Stimulated activated memory B cell treated with anti-CD40 and anti-IgM and Interleukin-4, amounts not matched to agents 10 μg/mL and 1 μg/mL and 100 μg/mL, for 72 hours (primary cell): ENCODE measurements around the gene PACSIN2.
"Not testable (repeated sequence)": the region's sequence is repeated elsewhere in the genome, so short reads cannot be mapped to it uniquely, and the experiment has no call there.

Experiments used
- ATAC-seq: fragments of 150-1000 bp; cut with Tn5 transposase; 2 replicates; pipeline ENCODE4 v1.10.0; 2021
- H3K27ac Mint-ChIP-seq: one replicate; pipeline ENCODE4 v1.8.0; 2022; ENCODE audit warnings: mild to moderate bottlenecking, mixed read lengths
- H3K27me3 Mint-ChIP-seq: one replicate; pipeline ENCODE4 v1.8.0; 2022; ENCODE audit warnings: mixed read lengths
- H3K36me3 Mint-ChIP-seq: one replicate; pipeline ENCODE4 v1.8.0; 2022; ENCODE audit warnings: mixed read lengths
- H3K4me1 Mint-ChIP-seq: one replicate; pipeline ENCODE4 v1.8.0; 2022; ENCODE audit warnings: mixed read lengths
- H3K4me3 Mint-ChIP-seq: one replicate; pipeline ENCODE4 v1.8.0; 2022; ENCODE audit warnings: mild to moderate bottlenecking, moderate library complexity, mixed read lengths
- H3K9me3 Mint-ChIP-seq: one replicate; pipeline ENCODE4 v1.8.0; 2022; ENCODE audit warnings: mixed read lengths

PACSIN2 gene

DNA sequence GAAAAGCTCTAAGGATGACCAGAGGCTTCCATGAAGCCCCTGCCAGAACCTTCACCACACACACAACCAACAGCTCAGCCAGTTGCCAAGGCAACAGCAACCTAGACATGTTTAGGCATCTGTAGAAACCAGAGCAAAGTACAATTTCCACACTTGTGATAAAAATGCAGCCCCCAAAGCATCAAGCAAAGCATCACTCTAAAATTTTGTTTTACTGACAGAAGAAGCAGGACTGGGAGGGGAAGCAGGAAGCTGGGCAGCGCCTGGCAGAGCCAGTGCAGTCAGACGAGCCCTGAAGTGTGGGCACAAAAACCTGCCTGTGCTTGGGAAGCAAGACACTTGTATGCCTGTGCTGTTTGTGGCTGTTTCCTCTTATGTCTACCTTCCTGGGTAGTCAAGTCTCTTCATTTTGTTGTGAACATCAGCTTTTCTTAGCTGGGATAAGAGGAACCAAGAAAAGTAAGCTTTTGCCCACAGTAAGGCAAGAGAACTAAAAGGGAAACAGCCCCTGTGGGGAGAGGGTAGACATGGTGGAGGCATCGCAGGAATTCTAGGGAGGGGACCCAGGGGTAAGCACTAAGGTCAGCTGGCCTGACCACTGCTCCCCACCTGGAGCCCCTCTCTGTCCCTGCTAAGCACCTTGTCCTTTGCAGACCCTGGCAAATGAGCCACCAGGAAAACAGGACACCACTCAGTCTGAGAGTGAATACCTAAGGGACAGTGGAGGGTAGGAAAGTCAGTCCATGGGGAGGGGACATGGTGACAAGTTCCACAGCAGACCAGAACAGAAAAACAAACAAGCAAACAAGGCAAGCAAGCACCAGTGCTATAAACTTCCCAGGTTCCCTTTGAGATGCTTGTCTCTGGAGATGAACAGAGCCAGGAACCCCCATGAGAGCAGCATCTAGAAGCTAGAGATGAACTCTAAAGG is 13.4 kb downstream of the PACSIN2 start:
- H3K27me3 Mint-ChIP-seq, result no peaks in the 10 kb centered on the region
- no peaks in the 10 kb centered on the region for H3K9me3 Mint-ChIP-seq
- peaks cover 6% of the 10 kb centered on the region for H3K36me3 Mint-ChIP-seq
- peak overlapping the region; percentile 7 for H3K4me3 Mint-ChIP-seq
- peak overlapping the region; percentile 84 for H3K27ac Mint-ChIP-seq
- peak; percentile 76 for ATAC-seq
- H3K4me1 Mint-ChIP-seq, result peaks cover 89% of the 10 kb centered on the region

DNA sequence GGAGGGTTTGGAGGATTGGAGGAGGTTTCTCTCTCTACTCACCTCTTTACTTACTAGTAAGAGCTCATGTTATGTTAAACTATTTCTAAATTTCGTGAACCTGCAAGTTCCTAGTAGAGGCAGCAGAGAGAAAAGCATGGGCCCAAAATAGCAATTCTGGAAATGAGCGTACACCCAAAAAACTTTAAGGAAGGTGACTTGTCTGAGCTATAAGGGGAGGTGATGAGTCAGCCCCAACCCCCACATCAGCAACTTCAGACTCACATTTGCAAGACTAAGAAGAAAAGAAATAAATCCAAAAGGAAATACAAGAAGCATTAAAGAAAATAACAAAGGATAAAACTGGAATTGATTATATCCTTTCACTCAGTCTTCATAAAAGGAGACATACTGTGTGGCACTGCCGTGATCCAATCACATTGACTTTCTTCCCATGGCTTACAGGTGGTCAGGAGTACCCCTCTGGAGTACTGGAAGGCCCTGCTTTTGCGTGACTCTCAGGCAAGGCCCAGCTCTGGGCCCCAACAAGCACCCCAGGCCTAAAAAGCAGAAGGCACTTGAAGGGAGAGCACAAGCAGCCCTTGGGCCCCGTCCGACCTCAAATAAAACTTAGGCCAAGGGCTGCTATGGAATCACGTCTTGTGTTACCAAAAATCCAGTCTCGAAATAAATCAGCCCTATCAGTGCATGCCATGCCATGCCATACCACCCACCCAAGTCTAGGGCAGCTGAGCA is 14.3 kb downstream of the PACSIN2 start:
- Mint-ChIP-seq H3K4me1 (peaks cover 88% of the 10 kb centered on the region), H3K9me3 (no peaks in the 10 kb centered on the region), H3K4me3 (peak overlapping the region; percentile 49), H3K27ac (peak overlapping the region; percentile 84), H3K27me3 (no peaks in the 10 kb centered on the region), H3K36me3 (peaks cover 6% of the 10 kb centered on the region)
- peak; percentile 54 for ATAC-seq

DNA sequence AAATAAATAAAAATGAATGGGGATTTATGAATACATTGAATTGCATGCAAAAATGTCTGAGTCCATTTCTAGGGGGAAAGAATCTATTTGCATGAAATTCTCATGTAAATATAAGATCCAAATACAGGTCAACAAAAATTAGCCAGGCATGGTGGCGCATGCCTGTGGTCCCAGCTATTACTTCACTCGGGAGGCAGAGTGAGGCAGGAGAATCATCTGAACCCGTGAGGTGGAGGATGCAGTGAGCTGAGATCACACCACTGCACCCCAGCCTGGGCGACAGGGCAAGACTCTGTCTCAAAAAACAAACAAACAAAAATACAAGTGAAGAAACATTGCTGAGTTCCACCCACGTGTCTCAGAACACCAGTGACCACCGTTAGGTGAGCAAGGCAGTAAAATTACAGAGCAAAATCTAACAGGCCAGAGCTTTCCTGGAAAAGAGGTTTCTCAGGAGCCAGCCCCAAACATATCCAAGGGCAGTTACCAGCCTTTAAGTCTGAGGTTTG is 17.3 kb downstream of the PACSIN2 start:
- no peak overlapping the region for H3K4me3 Mint-ChIP-seq
- no peak for ATAC-seq
- H3K27me3 Mint-ChIP-seq, result no peaks in the 10 kb centered on the region
- H3K9me3 Mint-ChIP-seq, result no peaks in the 10 kb centered on the region
- H3K27ac Mint-ChIP-seq, result peak overlapping the region; percentile 56
- peaks cover 7% of the 10 kb centered on the region for H3K36me3 Mint-ChIP-seq
- peaks cover 88% of the 10 kb centered on the region for H3K4me1 Mint-ChIP-seq

DNA sequence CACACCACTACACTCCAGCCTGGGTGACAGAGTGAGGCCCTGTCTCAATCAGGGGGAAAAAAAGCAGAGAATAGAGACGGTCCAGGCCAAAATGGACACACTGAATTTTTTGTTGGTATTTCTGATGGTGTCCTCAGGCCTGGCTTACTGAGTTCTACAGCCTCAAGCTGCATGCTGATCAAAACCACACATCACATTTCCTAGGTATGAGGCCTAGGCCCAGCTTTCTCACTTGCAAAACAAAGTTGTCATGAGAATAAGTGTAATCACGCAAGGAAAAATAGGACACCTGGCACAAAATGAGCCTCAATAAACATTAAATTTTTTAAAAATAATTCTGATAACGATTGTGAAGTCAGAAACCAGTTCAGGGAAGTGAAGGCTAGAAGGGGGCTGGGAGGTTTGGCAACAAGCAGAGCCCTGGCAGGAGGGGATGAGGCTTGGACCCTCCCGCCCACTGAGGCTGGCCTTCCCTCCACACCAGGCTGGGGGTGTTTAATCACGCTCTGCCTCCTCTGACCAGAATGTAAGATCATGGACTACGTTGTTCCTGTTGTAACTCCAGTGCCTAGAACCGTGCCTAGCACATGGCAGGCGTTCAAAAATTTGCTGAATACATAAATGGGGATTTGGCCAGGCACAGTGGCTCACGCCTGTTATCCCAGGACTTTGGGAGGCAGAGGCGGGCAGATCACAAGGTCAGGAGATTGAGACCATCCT is 18.1 kb downstream of the PACSIN2 start:
- Mint-ChIP-seq H3K27me3 (no peaks in the 10 kb centered on the region), H3K4me1 (peaks cover 81% of the 10 kb centered on the region), H3K9me3 (no peaks in the 10 kb centered on the region), H3K36me3 (peaks cover 7% of the 10 kb centered on the region), H3K4me3 (no peak overlapping the region), H3K27ac (no peak overlapping the region)
- ATAC-seq, result no peak

DNA sequence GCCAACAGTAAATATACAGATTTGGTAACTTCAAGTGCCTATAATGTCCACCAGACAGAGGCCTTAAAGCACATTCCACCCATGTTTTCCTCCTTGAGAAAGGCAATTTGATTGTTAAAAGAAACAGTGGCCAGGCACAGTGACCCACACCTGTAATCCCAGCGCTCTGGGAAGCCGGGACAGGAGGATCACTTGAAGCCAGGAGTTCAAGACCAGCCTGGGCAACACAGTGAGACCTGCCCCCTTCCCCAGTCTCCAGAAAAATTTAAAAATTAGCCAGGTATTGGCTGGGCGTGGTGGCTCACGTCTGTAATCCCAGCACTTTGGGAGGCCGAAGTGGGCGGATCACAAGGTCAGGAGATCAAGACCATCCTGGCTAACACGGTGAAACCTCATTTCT is 19.3 kb downstream of the PACSIN2 start:
- H3K4me3 Mint-ChIP-seq, H3K36me3 Mint-ChIP-seq, H3K27me3 Mint-ChIP-seq, H3K9me3 Mint-ChIP-seq, ATAC-seq: not testable (repeated sequence)
- Mint-ChIP-seq H3K27ac (peak overlapping the region; percentile 89), H3K4me1 (peaks cover 78% of the 10 kb centered on the region)

DNA sequence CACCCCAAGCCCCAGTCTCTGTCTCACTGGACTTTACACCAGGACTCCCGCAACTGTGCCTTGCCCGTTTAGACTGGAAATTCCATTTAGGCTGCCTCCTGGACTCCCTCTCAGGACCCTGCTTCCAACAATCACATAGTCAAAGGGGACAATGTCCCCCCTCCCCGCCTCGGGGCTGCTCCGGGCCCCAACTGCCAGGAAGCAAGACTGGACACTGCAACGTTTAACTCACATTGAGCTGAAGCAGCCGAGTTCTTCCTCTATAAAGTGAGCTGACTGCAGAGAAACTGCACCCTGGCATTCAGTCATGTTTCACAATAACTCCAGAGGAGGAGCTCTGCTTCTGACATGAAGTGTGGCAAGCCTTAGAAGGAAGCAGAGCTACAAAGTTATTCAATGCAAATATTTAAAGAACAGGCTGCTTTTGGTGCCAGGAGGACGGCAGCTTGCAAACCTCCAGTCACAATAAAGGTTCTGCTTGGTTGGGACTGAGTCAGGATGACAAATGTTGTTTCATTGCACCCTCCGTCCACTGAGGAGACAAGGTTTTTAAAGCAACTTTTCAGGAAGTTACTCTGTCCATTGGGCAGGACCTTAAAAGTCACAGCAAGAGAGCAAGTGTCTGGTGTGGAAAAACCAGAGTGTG is 19.9 kb downstream of the PACSIN2 start:
- H3K9me3 Mint-ChIP-seq, result no peaks in the 10 kb centered on the region
- peaks cover 78% of the 10 kb centered on the region for H3K4me1 Mint-ChIP-seq
- ATAC-seq, result peak; percentile 80
- peak overlapping the region; percentile 89 for H3K27ac Mint-ChIP-seq
- no peaks in the 10 kb centered on the region for H3K27me3 Mint-ChIP-seq
- peaks cover 7% of the 10 kb centered on the region for H3K36me3 Mint-ChIP-seq
- H3K4me3 Mint-ChIP-seq, result peak overlapping the region; percentile 10

DNA sequence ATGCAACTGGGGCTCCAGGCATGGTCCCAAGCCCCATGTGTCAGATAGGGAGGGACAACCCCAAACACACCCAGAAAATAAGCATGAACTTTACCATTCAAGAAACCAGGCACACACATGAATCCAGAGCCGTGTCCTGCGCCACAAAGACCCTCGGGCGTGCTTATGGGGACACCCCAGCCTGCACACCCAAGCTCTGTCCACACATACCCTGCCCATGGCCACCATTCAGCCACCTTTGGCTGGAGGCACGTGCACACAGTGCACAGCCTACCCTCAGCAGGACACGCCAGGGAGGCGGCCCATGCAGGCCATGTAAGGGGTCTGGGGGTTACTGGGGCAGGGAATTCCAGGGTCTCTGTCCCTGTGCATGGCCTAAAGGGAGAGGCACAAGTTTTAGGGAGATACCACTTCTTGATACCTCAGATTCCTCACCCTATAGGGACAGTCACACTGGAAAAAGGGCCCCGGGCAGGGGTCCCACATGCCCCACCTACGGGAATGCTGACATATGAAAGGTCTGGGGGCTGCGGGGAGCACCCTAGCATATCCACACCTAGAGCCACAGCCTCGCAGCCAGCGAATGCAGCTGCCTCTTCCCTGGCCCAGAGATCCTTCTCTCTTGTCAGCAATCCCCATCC is 20.6 kb downstream of the PACSIN2 start:
- Mint-ChIP-seq H3K36me3 (peaks cover 7% of the 10 kb centered on the region), H3K27me3 (no peaks in the 10 kb centered on the region), H3K9me3 (no peaks in the 10 kb centered on the region), H3K4me1 (peaks cover 72% of the 10 kb centered on the region), H3K4me3 (no peak overlapping the region), H3K27ac (peak overlapping the region; percentile 89)
- no peak for ATAC-seq

DNA sequence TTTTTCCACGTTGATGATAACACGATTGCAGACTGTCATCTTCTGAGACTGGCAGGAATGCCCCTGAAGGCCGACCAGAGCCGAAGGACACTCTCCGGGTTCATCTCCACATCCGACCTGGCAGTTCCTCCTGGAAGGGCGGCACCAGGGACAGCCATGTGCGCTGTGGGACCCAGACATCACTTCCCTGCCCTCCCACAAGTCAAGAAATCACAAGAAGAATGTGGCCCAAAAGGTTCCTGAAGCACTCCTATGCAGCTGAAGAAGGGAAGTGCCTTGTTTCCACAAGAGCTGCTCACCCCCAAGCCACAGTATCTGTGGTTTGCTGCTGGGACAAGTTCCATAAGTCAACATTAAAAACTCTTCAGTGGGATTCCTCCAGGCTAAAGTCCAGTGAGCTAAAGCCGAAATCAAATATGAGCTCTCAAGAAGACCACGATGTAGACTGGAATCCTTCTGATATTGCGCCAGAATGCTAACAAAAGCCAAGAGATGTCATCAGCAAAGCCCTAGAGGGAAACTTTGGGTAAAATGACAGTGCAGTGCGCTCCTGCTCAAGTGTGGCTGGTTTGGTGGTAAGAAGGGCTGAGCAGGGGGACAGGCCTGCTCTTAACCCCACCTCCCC is 21.2 kb downstream of the PACSIN2 start:
- peaks cover 7% of the 10 kb centered on the region for H3K36me3 Mint-ChIP-seq
- H3K9me3 Mint-ChIP-seq, result no peaks in the 10 kb centered on the region
- ATAC-seq, result no peak
- H3K27ac Mint-ChIP-seq, result peak overlapping the region; percentile 89
- no peaks in the 10 kb centered on the region for H3K27me3 Mint-ChIP-seq
- peaks cover 65% of the 10 kb centered on the region for H3K4me1 Mint-ChIP-seq
- no peak overlapping the region for H3K4me3 Mint-ChIP-seq

DNA sequence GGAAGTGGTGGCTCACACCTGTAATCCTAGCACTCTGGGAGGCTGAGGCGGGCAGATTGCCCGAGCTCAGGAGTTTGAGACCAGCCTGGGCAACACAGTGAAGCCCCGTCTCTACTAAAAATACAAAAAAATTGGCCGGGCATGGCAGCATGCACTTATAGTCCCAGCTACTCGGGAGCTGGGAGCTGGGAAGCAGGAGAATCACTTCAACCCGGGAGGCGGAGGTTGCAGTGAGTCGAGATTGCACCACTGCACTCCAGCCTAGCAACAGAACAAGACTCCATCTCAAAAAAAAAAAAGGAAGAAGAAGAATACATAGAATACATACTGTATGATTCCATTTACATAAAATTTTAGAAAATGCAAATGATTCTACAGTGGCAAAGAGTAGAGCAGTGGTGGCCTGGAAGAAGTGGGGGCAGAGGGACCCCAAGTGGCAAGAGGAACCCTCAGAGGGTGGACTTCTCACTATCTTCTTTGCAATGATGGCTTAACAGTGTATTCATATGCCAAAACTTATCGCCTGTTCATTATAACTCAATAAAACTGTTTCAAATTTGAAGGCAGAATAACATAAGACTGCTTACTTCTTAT is 22.0 kb downstream of the PACSIN2 start:
- Mint-ChIP-seq H3K36me3 (peaks cover 7% of the 10 kb centered on the region), H3K4me1 (peaks cover 57% of the 10 kb centered on the region), H3K27ac (no peak overlapping the region), H3K9me3 (no peaks in the 10 kb centered on the region), H3K4me3 (no peak overlapping the region), H3K27me3 (no peaks in the 10 kb centered on the region)
- no peak for ATAC-seq

DNA sequence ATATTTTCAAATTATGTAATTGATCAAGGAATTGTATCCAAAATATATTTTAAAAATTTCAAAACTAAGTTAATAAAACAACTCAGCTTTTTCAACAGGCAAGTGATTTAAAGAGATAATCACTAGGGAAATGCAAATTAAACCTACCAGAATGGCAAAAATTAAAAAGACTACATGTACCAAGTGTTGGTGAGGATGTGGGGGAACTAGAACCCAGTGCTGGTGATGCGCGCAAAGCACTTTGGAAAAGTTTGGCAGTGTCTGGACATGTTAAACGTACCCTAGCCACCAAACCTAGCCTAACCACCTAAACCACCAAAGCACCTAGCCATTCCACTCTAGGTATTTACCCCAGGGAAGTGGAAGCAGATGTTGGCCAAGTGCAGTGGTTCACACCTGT is 22.9 kb downstream of the PACSIN2 start:
- no peaks in the 10 kb centered on the region for H3K27me3 Mint-ChIP-seq

DNA sequence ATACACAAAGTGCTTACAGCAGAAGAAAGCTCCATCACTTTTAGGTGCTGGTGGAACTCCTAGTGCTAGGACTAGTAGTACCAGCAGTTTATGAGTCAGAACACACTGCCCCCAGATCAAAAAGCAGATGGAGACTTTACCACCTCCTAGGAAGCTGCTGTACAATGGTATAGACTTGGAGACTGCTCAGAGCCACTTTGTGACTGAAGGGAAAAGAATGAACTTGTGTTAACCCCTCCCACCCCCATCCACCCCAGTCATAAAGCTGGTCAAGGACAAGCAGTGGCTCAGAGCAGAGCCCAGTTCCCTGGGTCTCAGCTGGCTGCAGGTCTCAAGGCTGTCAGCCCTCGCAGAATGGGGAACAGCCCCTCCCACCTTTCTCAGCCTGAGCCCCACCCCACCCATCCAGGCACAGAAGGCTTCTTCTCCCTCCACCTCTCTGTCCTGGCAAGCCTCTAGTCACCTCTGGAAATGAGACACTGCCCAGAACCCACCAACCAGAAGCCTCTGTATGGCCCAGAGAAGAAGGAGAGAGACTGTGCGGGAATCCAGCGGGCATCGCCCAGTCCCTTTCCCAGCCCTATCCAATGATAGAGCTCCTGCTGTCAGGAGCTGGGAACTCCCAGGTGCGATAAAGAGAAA is 23.8 kb downstream of the PACSIN2 start:
- H3K9me3 Mint-ChIP-seq, result no peaks in the 10 kb centered on the region
- H3K27me3 Mint-ChIP-seq, result no peaks in the 10 kb centered on the region
- H3K4me3 Mint-ChIP-seq, result no peak overlapping the region
- peaks cover 7% of the 10 kb centered on the region for H3K36me3 Mint-ChIP-seq
- peak; percentile 27 for ATAC-seq
- H3K4me1 Mint-ChIP-seq, result peaks cover 57% of the 10 kb centered on the region
- H3K27ac Mint-ChIP-seq, result peak overlapping the region; percentile 14

More for the DNA sequence above, 22.9 kb downstream of the PACSIN2 start:
- Mint-ChIP-seq H3K27ac (no peak overlapping the region), H3K9me3 (no peaks in the 10 kb centered on the region), H3K36me3 (peaks cover 7% of the 10 kb centered on the region), H3K4me1 (peaks cover 53% of the 10 kb centered on the region), H3K4me3 (no peak overlapping the region)
- ATAC-seq, result no peak

DNA sequence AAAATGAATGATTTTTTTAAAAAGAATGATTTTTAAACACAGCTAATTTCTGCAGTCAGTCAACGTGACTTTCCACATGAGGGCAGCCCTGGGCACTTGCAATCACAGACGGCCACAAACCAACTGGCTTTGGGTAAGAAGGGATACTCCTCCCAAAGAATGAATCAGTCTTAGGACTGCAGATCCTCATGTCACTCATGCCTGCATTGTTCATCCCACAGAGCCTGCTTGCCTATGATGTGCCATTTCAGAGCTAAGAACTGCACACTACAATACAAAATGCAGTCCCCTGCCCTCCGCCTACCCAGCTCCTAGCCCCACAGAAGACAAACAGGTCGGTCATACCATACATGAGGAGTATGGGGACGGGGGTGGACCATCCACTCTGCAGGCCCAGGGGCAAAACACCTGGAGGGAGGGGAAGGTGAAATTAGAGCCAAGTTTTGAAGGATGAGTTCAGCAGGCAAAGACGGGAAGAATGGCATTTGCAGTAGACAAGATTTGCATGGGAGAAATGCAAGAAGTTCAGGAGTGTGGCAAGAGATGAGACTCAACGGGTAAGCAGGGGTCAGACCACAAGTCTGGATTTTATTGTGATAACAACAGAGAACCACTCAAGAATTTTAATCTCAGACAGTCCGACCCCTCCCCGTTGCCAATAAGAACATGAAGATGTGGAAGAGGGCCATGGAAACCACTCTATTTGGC is 24.7 kb downstream of the PACSIN2 start:
- no peak for ATAC-seq
- H3K36me3 Mint-ChIP-seq, result peaks cover 7% of the 10 kb centered on the region
- no peaks in the 10 kb centered on the region for H3K9me3 Mint-ChIP-seq
- H3K4me3 Mint-ChIP-seq, result no peak overlapping the region
- H3K4me1 Mint-ChIP-seq, result peaks cover 58% of the 10 kb centered on the region
- H3K27ac Mint-ChIP-seq, result no peak overlapping the region
- H3K27me3 Mint-ChIP-seq, result no peaks in the 10 kb centered on the region

DNA sequence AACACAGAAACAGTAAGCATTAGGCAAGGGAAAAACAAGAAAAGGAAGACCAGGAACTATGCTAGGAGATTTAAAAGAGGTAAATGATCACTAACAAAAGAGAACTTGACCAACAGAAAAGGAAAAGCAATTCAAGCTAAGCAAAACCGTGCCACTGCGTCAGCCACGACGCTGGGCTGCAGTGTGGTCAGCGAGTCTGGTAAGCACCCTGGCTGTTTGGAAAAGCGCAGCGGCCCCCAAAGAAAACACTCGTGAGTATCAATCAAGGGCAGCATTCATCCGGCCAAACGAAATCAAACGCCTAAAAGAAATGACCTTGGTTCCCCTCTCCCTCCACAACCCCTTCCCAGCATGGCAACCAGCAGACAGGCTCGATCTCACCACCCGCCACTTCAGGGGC is 28.8 kb downstream of the PACSIN2 start:
- Mint-ChIP-seq H3K9me3 (no peaks in the 10 kb centered on the region), H3K27me3 (no peaks in the 10 kb centered on the region), H3K4me1 (peaks cover 24% of the 10 kb centered on the region), H3K36me3 (no peaks in the 10 kb centered on the region), H3K27ac (no peak overlapping the region), H3K4me3 (no peak overlapping the region)
- no peak for ATAC-seq
